HepG2 (cell line): ENCODE data around the gene ZBTB7A. TPM values are rescaled to one million over a fixed set of nuclear protein-coding genes. Genes with fewer than 3 reads are reported as not detected.

Experiments
- AGO2 ChIP-seq: fragments of 200-400 bp; formaldehyde crosslinking; optimal IDR thresholded peaks from 2 replicates; pipeline ENCODE3; 2017; ENCODE audit warnings: mild to moderate bottlenecking, low read depth, low read length, moderate library complexity
- ATF1 ChIP-seq: IDR thresholded peaks from 2 replicates; pipeline ENCODE4 v1.6.1; 2016; ENCODE audit warnings: mild to moderate bottlenecking, control low read depth
- ATM ChIP-seq: fragments of 450-650 bp; IDR thresholded peaks from 2 replicates; pipeline ENCODE4 v1.7.1; 2017; ENCODE audit warnings: mild to moderate bottlenecking, borderline replicate concordance
- CEBPZ ChIP-seq: IDR thresholded peaks from 2 replicates; pipeline ENCODE4 v1.6.1; 2012; ENCODE audit warnings: low read length, improper control_type of control experiment
- CHD2 ChIP-seq: IDR thresholded peaks from 2 replicates; pipeline ENCODE4 v1.6.1; 2011; ENCODE audit warnings: low read depth, low read length, improper control_type of control experiment
- GZF1 ChIP-seq: sonication (generic); formaldehyde crosslinking; IDR thresholded peaks from 2 replicates; pipeline ENCODE4 v1.5.1; 2020; ENCODE audit warnings: mild to moderate bottlenecking, missing genetic modification reagents
- KDM4B ChIP-seq: sonication (generic); formaldehyde crosslinking; IDR thresholded peaks from 2 replicates; pipeline ENCODE4 v1.4.0; 2020; ENCODE audit warnings: missing genetic modification reagents
- KDM5A ChIP-seq: fragments of 200-600 bp; sonication (generic); IDR thresholded peaks from 2 replicates; pipeline ENCODE4 v1.7.0; 2018; ENCODE audit warnings: antibody characterized with exemption, mild to moderate bottlenecking, low read length, borderline replicate concordance
- NCOA5 ChIP-seq: sonication (generic); formaldehyde crosslinking; IDR thresholded peaks from 2 replicates; pipeline ENCODE4 v1.4.0; 2020; ENCODE audit warnings: missing genetic modification reagents
- NFATC3 ChIP-seq: sonication (generic); formaldehyde crosslinking; IDR thresholded peaks from 2 replicates; pipeline ENCODE4 v1.5.1; 2020; ENCODE audit warnings: mild to moderate bottlenecking, missing genetic modification reagents
- NR1H2 ChIP-seq: sonication (generic); formaldehyde crosslinking; IDR thresholded peaks from 2 replicates; pipeline ENCODE4 v1.8.1; 2022; ENCODE audit warnings: low read depth, missing genetic modification reagents, borderline replicate concordance
- NR2F6 ChIP-seq, 2 experiments: IDR thresholded peaks; 2 replicates each; pipeline ENCODE4 v1.6.1; 2016; ENCODE audit warnings: antibody characterized with exemption in 1 of 2, mild to moderate bottlenecking in 1 of 2
- SMARCE1 ChIP-seq: fragments of 450-650 bp; IDR thresholded peaks from 2 replicates; pipeline ENCODE4 v1.6.1; 2017; ENCODE audit warnings: borderline replicate concordance
- SOX13 ChIP-seq, 3 experiments: fragments of 450-650 bp in 1 of 3; sonication (generic) in 1 of 3; formaldehyde crosslinking in 1 of 3; IDR thresholded peaks in 2 of 3; conservative IDR thresholded peaks in 1 of 3; 2 replicates each; pipeline versions ENCODE4 v1.5.0 to v1.6.1; 2016 to 2020; ENCODE audit warnings: antibody characterized with exemption in 1 of 3, mild to moderate bottlenecking in 1 of 3, missing compliant biosample characterization in 1 of 3, missing genetic modification reagents in 1 of 3, moderate library complexity in 1 of 3
- SRSF1 ChIP-seq: fragments of 200-400 bp; formaldehyde crosslinking; optimal IDR thresholded peaks from 2 replicates; pipeline ENCODE3; 2017; ENCODE audit warnings: mild to moderate bottlenecking, low read depth, low read length, moderate library complexity
- TBP ChIP-seq: sonication (generic); formaldehyde crosslinking; IDR thresholded peaks from 2 replicates; pipeline ENCODE4 v1.5.0; 2020; ENCODE audit warnings: missing genetic modification reagents
- TFDP1 ChIP-seq: IDR thresholded peaks from 2 replicates; pipeline ENCODE4 v1.6.1; 2016; ENCODE audit warnings: missing compliant biosample characterization, missing genetic modification reagents, borderline replicate concordance
- TIGD3 ChIP-seq: sonication (generic); formaldehyde crosslinking; IDR thresholded peaks from 2 replicates; pipeline ENCODE4 v1.5.1; 2020; ENCODE audit warnings: mild to moderate bottlenecking, missing genetic modification reagents, borderline replicate concordance
- ZBTB7B ChIP-seq: sonication (generic); formaldehyde crosslinking; IDR thresholded peaks from 2 replicates; pipeline ENCODE4 v1.4.0; 2020; ENCODE audit warnings: missing genetic modification reagents
- ZEB1 ChIP-seq: IDR thresholded peaks from 2 replicates; pipeline ENCODE4 v1.6.1; 2012; ENCODE audit warnings: mild to moderate bottlenecking, low read depth, inconsistent platforms; ENCODE audit not compliant: insufficient replicate concordance
- ZMYM2 ChIP-seq: sonication (generic); formaldehyde crosslinking; IDR thresholded peaks from 2 replicates; pipeline ENCODE4 v1.8.0; 2022; ENCODE audit warnings: mild to moderate bottlenecking, missing genetic modification reagents
- ZNF256 ChIP-seq: sonication (generic); formaldehyde crosslinking; conservative IDR thresholded peaks from 2 replicates; pipeline ENCODE4 v1.4.0; 2020; ENCODE audit warnings: missing genetic modification reagents
- ZNF30 ChIP-seq: sonication (generic); formaldehyde crosslinking; IDR thresholded peaks from 2 replicates; pipeline ENCODE4 v1.5.0; 2020; ENCODE audit warnings: mild to moderate bottlenecking, missing genetic modification reagents
- ZNF788 ChIP-seq: sonication (generic); formaldehyde crosslinking; IDR thresholded peaks from 2 replicates; pipeline ENCODE4 v1.5.0; 2020; ENCODE audit warnings: mild to moderate bottlenecking, missing genetic modification reagents, borderline replicate concordance
- ZNF891 ChIP-seq: sonication (generic); formaldehyde crosslinking; IDR thresholded peaks from 2 replicates; pipeline ENCODE4 v1.5.0; 2020; ENCODE audit warnings: mild to moderate bottlenecking, missing genetic modification reagents
- ZSCAN25 ChIP-seq: sonication (generic); formaldehyde crosslinking; IDR thresholded peaks from 2 replicates; pipeline ENCODE4 v1.8.0; 2022; ENCODE audit warnings: mild to moderate bottlenecking, missing genetic modification reagents
- polyA plus RNA-seq, 8 experiments: library from polyadenylated mRNA; depleted of rRNA in 3 of 8; stranded (reverse) in 7 of 8; unstranded in 1 of 8; fragments of >200 nt; fragmentation: Illumina TruSeq in 4 of 8; extraction: Trizol in 4 of 8; gene quantifications; 2 replicates each; pipeline versions ENCODE4 v1.2.1 to v1.2.3, GENCODE V29; 2011 to 2016; ENCODE audit warnings: low read depth in 4 of 8, missing spikeins in 1 of 8, mixed read lengths in 1 of 8; ENCODE audit not compliant: insufficient read depth in 1 of 8
- total RNA-seq, 5 experiments: library from RNA; depleted of rRNA; stranded (reverse); fragments of >200 nt; fragmentation: Illumina TruSeq; extraction: Trizol; gene quantifications; 2 replicates each; pipeline ENCODE4 v1.2.3, GENCODE V29; 2016; ENCODE audit warnings: low read depth in 1 of 5

Gene ZBTB7A
- total and polyA plus RNA-seq, 2 of the 13 experiments (the other 11 are each of a cell fraction or from before 2014, with no cell fraction given) = 3.6 to 4.0 TPM

- TF ChIP-seq NR1H2 (CRISPR knock-in tag) = no peak
- TF ChIP-seq CHD2 = no peak
- TF ChIP-seq ZNF891 (CRISPR knock-in tag) = no peak
- TF ChIP-seq NCOA5 (CRISPR knock-in tag) = no peak
- no peak for TF ChIP-seq ZMYM2 (CRISPR knock-in tag)
- TF ChIP-seq SRSF1 = peak; percentile 47
- no peak for TF ChIP-seq TBP
- TF ChIP-seq ZBTB7B = peak; percentile 75; the same call in 1 of the 2 replicates
- 0 out of 2 replicates have a peak, but pooled peaks have one; percentile 16 for TF ChIP-seq NR2F6 (IDR thresholded peaks at IDR 0.05)
- TF ChIP-seq NR2F6 (CRISPR knock-in tag; IDR thresholded peaks at IDR 0.05) = peak; percentile 68
- no peak for TF ChIP-seq TFDP1 (CRISPR knock-in tag)
- TF ChIP-seq AGO2 = peak; percentile 59
- no peak for TF ChIP-seq ZEB1
- no peak for TF ChIP-seq ZNF256
- TF ChIP-seq GZF1 = no peak
- TF ChIP-seq SOX13 (IDR thresholded peaks at IDR 0.05) = no peak
- no peak for TF ChIP-seq SOX13 (CRISPR knock-in tag; conservative IDR thresholded peaks at IDR 0.05 in 1 of 2, IDR thresholded peaks at IDR 0.05 in 1 of 2)
- TF ChIP-seq ATM = no peak
- 0 out of 2 replicates have a peak, but pooled peaks have one; percentile 8 for TF ChIP-seq KDM5A
- TF ChIP-seq ZNF30 (CRISPR knock-in tag) = no peak
- no peak; the same call in 1 of the 2 replicates for TF ChIP-seq ZNF788 (CRISPR knock-in tag)
- TF ChIP-seq TIGD3 (CRISPR knock-in tag) = no peak
- no peak for TF ChIP-seq ATF1 (CRISPR knock-in tag)
- TF ChIP-seq CEBPZ = no peak
- no peak for TF ChIP-seq SMARCE1
- TF ChIP-seq NFATC3 (CRISPR knock-in tag) = no peak
- no peak for TF ChIP-seq KDM4B (CRISPR knock-in tag)
- peak; percentile 23; the same call in 1 of the 2 replicates for TF ChIP-seq ZSCAN25
Observed at GRCh38 chr19:4063369-4064148, 3.1 kb downstream of the ZBTB7A start (continued).
